ENCODE data around the gene FAAP100.

The FAAP100 gene

GRCh38 chr17:81576621-81577277, 24.6 kb upstream of the FAAP100 start:
- DNase-seq: no peak

- DNase-seq: no peak
These were observed 23.7 kb upstream of the FAAP100 start for GRCh38 chr17:81575836-81576235.

- no peak for DNase-seq
These were observed 22.4 kb upstream of the FAAP100 start for GRCh38 chr17:81574643-81574956.

GRCh38 chr17:81573794-81574642, 21.9 kb upstream of the FAAP100 start:
- no peak for DNase-seq

- DNase-seq: no peak
These were observed 20.5 kb upstream of the FAAP100 start for GRCh38 chr17:81572563-81573168.

GRCh38 chr17:81570964-81571363, 18.8 kb upstream of the FAAP100 start:
- no peak for DNase-seq

GRCh38 chr17:81569986-81570514, 17.9 kb upstream of the FAAP100 start:
- no peak for DNase-seq

- DNase-seq: no peak
These were observed 16.3 kb upstream of the FAAP100 start for GRCh38 chr17:81568416-81568815.

- no peak for DNase-seq
These were observed 15.0 kb upstream of the FAAP100 start for GRCh38 chr17:81567191-81567590.

GRCh38 chr17:81566461-81567126, 14.4 kb upstream of the FAAP100 start:
- no peak for DNase-seq

- DNase-seq: no peak
These were observed 13.1 kb upstream of the FAAP100 start for GRCh38 chr17:81565231-81565630.

- no peak for DNase-seq
These were observed 12.6 kb upstream of the FAAP100 start for GRCh38 chr17:81564778-81565177.

- no peak for DNase-seq
These were observed 11.9 kb upstream of the FAAP100 start for GRCh38 chr17:81563861-81564586.

GRCh38 chr17:81561494-81561885, 9.3 kb upstream of the FAAP100 start:
- no peak for DNase-seq

- DNase-seq: no peak
These were observed 7.0 kb upstream of the FAAP100 start for GRCh38 chr17:81558941-81559806.

GRCh38 chr17:81558115-81558468, 5.9 kb upstream of the FAAP100 start:
- no peak for DNase-seq

GRCh38 chr17:81557276-81558114, 5.3 kb upstream of the FAAP100 start:
- DNase-seq: no peak

- no peak for DNase-seq
These were observed 4.7 kb upstream of the FAAP100 start for GRCh38 chr17:81556863-81557262.

- DNase-seq: no peak
These were observed 4.1 kb upstream of the FAAP100 start for GRCh38 chr17:81556175-81556691.

- DNase-seq: no peak
These were observed 1.5 kb upstream of the FAAP100 start for GRCh38 chr17:81553616-81554181.
